NCI-H446 (cell line): ENCODE measurements around the gene CTAG2.
A peak's percentile ranks its signal among the peaks of the same experiment; 100 is the strongest.
"Not testable (repeated sequence)": the region's sequence is repeated elsewhere in the genome, so short reads cannot be mapped to it uniquely, and the experiment has no call there.

Experiments used
- DNase-seq, 2 experiments: peaks; one replicate each; lab custom pipeline; 2025; lab: John Stamatoyannopoulos, UW

CTAG2 gene

GRCh38 chrX:154653413-154653812 lies at the start of gene CTAG2:
CTAG2 (minus strand) TSS chrX:154653579; CDS start chrX:154653515, 64 bp downstream.
- not testable (repeated sequence) for DNase-seq

GRCh38 chrX:154698630-154699248 lies 45.4 kb upstream of the CTAG2 start:
- no peak for DNase-seq

GRCh38 chrX:154696676-154697045 lies 43.3 kb upstream of the CTAG2 start:
- no peak for DNase-seq

GRCh38 chrX:154695911-154696675 lies 42.7 kb upstream of the CTAG2 start:
- DNase-seq: peak in 1 of 2 experiments; percentile 16

- DNase-seq: no peak
Measured at GRCh38 chrX:154693394-154693793, 40.0 kb upstream of the CTAG2 start.

- not testable (repeated sequence) for DNase-seq
Measured at GRCh38 chrX:154690438-154690837, 37.1 kb upstream of the CTAG2 start.

- DNase-seq: not testable (repeated sequence)
Measured at GRCh38 chrX:154672084-154672483, 18.7 kb upstream of the CTAG2 start.

GRCh38 chrX:154670848-154671247 lies 17.5 kb upstream of the CTAG2 start:
- not testable (repeated sequence) for DNase-seq

- DNase-seq: no peak
Measured at GRCh38 chrX:154661899-154662298, 8.5 kb upstream of the CTAG2 start.

GRCh38 chrX:154661170-154661569 lies 7.8 kb upstream of the CTAG2 start:
- no peak for DNase-seq

- no peak for DNase-seq
Measured at GRCh38 chrX:154660541-154660940, 7.2 kb upstream of the CTAG2 start.

- DNase-seq: no peak
Measured at GRCh38 chrX:154658957-154659356, 5.6 kb upstream of the CTAG2 start.

- DNase-seq: no peak
Measured at GRCh38 chrX:154658187-154658586, 4.8 kb upstream of the CTAG2 start.

- no peak for DNase-seq
Measured at GRCh38 chrX:154657226-154657805, 3.9 kb upstream of the CTAG2 start.

- DNase-seq: no peak
Measured at GRCh38 chrX:154655786-154656185, 2.4 kb upstream of the CTAG2 start.

- DNase-seq: no peak
Measured at GRCh38 chrX:154655346-154655745, 2.0 kb upstream of the CTAG2 start.

- DNase-seq: no peak
Measured at GRCh38 chrX:154654925-154655324, 1.5 kb upstream of the CTAG2 start.

GRCh38 chrX:154654372-154654771 lies 993 bp upstream of the CTAG2 start:
- no peak for DNase-seq

- no peak for DNase-seq
Measured at GRCh38 chrX:154653048-154653401, 354 bp downstream of the CTAG2 start.

GRCh38 chrX:154652311-154653047 lies 900 bp downstream of the CTAG2 start:
- no peak for DNase-seq

- no peak for DNase-seq
Measured at GRCh38 chrX:154650221-154650510, 3.2 kb downstream of the CTAG2 start.

- DNase-seq: no peak
Measured at GRCh38 chrX:154649503-154650220, 3.7 kb downstream of the CTAG2 start.
